HG03103 (cell line): ENCODE measurements around the gene GPRIN3.
"Not testable (repeated sequence)": the region's sequence is repeated elsewhere in the genome, so short reads cannot be mapped to it uniquely, and the experiment has no call there.

Experiments used
- ATAC-seq: cut with Tn5 transposase; IDR thresholded peaks from one replicate; pipeline ENCODE4 v1.9.1; 2021; ENCODE audit warnings: low read depth; ENCODE audit not compliant: unreplicated experiment

Gene GPRIN3

DNA sequence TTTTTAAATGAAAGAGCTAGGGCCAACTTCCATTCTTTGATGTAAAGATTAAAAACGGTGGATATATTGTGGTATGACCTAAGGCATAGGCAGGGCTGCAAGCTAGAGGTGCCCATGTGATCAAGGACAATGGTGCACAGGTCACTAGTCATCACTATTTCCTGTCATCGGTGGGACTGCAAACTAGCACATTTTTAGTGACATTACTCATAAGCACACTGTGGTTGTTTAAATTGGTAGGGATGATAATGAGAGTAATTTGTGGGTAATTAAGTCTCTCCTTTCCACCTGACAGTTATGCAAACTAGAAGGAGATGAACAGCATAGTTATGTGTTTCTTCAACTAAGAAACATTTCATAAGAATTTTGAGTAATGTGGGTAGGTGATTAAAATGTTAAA is 85.4 kb downstream of the GPRIN3 start:
- no peak for ATAC-seq

DNA sequence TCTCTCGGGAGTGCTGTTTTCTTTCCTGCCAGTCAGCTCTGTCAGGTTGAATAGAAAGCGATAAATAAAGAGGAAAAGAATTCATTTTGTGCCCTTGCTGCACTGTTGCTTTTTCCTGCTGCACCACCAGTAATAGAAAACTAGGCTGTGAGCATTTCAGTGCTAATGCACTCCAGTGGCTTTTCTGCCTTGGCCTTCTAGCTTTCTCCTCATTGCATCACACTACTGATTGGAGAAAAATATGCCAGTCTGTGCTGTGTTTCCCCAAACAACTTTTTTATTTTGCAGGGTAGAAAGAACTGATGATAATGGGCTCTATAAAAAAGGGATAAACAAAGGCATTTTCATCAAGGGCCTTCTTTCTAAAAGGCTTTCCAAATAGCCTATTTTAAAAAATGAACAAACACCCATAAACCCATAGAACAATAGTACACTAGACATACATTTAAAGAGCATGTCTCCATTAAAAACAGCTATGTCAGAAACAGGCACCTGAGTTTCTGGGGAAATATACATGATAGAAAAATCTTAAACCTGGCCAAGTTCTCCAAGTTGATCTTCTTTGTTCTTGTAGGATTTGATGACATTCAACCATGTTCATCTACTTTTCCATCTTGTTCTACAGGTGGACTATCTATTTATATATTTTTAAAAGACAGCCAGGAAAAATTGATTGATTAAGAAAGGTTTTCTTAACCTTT is 86.3 kb downstream of the GPRIN3 start:
- ATAC-seq = no peak

DNA sequence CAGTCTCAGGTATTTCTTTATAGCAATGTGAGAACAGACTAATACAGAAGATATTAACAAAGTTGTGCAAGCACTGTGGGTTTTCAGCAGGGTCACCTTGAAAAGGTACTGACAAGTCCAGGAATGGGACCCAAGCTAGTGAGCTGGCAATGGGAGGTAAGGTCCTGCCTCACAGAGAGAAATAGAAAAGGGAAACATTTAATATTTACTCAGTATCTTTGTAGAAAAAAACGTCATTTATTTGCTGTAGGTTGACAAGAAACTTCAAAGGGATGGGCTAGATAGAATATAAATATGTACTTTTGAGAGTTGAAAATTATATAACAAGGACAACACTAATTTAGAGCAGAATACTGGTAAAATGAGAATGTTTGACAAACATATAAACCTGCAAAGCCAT is 89.0 kb downstream of the GPRIN3 start:
- no peak for ATAC-seq

DNA sequence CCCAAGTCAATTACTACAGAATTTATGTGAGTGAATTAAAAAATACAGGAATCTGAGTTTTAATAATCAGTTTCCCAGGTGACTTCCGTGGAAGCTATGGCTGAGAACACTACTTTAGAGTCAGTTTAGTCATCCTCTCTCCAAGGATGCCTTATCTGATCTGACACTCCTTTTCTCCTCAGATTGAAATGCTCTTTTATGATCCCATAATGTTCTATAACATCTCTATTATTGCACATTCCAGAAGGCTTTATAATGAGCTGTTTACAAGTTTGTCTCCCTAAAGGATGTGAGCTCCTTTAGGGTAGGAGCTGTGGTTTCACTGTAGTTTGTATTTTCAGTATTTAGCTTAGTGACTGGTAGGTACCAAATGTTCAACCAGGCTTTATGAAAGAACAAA is 90.0 kb downstream of the GPRIN3 start:
- ATAC-seq = no peak

DNA sequence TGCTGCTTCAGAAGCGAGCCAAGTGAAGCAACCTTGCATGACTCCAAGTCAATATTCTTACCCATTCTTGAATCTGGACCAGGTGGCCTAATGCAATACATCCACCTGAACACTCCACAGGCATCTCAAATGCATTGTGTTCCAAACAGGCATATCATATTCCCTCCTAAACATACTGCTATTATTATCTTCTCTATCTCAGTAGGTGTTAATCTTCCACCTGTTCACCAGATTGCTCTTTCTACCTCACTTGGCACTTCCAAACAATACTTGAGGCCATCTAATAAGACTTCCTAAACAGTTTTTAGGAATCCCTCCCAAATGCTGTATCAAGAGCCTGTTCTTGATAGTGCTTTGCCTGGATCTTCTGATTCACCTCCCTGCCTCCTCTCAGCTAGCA is 90.7 kb downstream of the GPRIN3 start:
- ATAC-seq = no peak

DNA sequence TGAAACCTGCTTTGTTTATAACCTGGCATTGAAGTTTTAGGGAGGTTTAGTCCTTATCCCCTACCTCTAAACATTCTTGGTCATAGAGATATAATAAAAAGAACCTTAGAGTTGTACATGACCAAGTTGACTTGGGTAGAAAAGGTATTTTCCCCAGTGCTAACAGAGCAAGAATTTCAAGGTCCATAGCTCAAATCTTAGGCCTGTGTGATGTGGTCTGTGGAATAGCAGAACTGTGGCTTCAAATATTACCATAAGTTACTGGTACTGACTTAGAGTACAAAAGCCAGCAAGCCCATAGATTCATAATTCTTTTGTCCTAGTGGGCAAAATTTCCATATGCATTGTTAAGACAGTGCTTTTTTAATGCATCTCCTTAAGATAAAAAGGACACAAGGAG is 91.2 kb downstream of the GPRIN3 start:
- no peak for ATAC-seq

DNA sequence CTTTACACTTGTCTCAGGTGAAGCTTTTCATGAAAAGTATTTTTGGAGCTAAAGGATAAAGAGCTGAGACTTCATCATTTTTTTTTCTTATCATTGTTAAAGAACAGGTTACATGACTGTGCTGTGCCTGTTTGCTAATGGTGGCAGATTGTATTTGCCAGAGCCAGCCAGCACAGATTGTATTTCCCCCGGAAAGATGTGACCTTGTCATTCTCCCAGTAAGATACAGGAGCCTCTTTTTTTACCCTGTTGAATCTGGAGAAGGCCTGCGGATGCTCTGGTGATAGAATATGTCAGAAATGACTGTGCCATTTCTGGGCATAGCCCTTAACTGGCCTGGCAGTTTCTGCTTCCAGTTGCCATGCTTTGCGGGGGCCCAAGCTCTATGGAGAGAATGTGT is 91.9 kb downstream of the GPRIN3 start:
- ATAC-seq = no peak

DNA sequence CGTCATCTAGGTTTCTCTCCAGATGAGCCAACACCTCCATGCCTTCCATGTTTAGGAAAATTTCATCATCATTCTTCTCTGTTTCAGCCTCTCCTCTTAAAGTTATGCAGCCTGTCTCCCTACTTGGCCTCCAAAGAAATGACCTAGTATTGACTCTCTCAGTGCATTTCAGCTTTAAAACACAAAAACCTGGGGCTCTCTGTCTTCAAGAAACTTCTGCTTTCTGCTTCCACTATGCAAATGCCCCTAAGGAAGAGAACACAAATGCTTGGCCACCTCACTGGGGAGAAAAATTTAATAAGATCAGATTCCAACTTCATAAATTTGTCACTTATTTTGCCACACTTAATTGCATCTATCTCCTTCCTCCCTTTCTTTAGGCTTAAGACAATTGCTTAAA is 93.3 kb downstream of the GPRIN3 start:
- ATAC-seq = no peak

DNA sequence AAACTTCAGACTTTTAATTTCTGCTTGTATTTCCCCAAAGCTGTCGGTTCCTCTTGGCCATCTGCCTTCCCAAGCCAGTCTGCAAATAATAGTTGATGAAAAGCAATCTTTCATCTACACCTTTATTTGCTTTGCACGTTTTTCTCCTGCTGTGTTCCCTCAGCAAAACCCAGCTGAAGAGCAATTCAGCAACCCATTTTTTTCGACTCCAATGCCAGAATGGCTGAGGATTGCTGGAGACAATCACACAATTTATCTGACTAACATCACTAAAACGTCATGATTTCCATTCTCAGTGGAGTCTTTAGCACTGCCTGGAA is 94.3 kb downstream of the GPRIN3 start:
- no peak for ATAC-seq

DNA sequence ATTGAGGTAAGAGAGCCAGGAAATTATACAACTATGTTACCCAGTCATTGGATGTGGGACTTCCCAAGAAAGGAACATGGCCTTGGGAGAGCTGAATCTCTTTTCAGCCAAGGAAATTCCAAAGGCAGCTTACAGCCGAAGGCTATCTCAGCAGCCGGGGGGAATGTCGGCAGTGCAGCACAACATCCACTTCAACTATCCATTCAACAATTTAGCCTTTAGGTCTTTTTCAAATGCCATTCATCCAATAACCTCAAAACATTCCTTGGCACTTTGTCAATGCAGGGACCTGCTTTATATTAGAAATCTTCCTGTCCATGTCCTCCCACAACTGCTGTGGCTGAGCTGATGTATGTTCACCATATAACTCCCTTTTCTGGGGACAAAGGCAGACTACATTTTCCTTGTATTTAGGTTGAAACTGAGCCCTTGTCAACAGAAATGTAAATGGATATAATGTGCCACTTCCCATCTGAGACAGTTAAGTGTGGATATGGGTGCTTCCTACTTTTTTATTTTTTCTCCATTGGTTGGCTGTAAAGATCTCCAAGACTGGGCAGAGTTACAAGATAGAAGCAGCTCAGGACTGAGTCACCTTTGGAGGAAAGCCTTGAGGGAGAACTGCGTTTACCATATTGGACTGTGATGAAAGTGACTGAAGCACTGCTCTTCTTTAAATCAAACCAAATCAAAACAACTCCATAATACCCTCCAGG is 94.8 kb downstream of the GPRIN3 start:
- ATAC-seq = no peak

DNA sequence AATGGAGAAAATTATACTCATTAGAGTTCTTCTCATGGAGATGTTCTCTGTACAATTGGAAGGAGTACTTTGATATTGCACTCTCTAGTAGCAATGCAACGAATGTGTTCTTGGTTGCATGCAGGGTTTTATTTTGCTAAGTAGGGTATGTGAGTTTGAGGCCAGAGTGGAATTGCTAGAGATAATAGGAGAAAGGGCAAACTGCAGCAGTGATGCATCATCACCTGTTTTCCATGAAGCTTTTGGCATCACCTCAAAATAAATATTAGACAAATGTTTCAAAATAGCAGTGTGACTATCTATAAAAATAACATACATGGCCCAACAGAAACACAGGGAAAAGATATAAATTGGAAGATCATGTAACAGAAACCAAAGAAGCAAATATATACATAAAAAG is 103.0 kb downstream of the GPRIN3 start:
- no peak for ATAC-seq

DNA sequence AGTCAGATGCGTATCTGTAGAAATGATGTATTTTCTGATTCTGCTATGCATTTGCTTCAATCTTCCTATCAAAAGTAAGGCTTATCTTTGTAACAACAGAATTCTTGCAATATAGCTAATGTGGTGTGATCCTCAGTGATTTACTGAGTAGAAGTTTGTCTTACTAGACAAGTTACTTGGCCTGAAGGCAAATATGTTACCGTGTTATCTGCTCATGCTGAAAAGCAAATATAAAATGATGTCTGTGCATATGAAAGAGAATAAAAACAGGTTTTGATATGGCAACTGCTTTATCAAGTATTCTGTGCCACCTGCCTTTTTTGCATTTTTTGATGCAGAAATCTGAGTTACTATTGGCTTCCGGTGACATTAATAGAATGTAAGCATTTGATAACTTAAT is 103.7 kb downstream of the GPRIN3 start:
- ATAC-seq = no peak

DNA sequence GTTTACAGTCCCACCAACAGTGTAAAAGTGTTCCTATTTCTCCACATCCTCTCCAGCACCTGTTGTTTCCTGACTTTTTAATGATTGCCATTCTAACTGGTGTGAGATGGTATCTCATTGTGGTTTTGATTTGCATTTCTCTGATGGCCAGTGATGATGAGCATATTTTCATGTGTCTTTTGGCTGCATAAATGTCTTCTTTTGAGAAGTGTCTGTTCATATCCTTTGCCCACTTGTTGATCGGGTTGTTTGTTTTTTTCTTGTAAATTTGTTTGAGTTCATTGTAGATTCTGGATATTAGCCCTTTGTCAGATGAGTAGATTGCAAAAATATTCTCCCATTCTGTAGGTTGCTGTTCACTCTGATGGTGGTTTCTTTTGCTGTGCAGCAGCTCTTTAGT is 108.2 kb downstream of the GPRIN3 start:
- not testable (repeated sequence) for ATAC-seq

DNA sequence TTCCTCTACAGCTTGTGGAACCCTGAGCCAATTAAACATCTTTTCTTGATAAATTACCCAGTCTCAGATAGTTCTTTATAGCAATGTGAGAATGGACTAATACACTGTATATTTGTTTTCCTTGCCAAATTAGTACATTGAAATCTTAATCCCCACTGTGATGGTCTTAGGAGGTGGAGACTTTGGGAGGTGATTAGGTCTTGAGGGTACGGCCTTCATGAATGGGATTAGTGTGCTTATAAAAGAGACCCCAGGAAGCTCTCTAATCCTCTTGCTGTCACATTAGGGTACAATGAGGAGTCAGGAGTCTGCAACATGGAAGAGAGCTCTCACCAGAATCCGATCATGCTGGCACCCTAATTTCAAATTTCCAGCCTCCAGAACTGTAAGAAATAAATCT is 109.7 kb downstream of the GPRIN3 start:
- no peak for ATAC-seq

DNA sequence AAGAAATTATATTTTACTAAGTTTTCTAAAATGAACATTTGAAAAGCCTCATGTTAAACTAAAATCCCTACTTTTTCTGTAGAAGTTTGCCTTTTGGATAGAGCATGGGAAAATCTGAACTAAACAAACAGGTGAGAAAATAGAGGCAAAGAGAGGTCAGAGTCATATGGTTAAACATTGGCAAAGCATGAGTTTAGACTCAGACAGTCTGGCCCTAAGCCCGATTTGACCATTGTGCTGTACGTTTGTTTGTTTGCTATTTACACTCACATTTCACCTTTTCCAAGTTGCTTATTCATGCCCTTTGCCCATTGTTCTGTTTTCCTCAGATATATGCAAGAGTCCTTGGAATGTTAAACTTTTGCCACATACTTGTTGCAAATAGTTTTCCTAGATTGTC is 110.9 kb downstream of the GPRIN3 start:
- no peak for ATAC-seq

DNA sequence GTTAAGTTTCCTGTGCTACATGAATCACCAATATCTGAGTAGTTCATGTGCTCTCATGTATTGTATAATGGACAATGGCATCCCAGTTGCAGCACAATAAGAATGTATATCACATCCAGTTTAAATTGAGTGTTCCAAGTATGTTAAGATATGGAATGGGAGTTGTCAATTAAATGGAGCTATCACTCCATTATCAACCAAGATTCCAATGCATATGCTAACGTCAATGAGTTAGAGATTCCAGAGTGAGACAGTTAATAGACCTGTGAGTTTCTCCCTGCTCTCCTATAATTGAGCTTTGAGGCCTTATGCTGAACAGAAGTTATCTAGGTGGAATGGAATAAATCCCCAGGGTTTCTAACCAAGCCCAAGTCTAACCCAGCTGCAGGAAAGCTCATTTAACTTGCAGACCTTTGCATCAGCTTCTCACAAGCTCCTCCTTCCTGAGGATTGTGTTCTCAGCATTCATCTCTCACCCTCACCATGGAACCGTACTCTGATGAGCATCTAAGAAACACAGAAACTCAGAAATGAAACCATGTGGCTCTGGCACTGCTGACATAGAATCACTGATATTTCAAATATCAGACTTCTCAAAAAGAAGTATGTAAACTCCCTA is 111.4 kb downstream of the GPRIN3 start:
- no peak for ATAC-seq

DNA sequence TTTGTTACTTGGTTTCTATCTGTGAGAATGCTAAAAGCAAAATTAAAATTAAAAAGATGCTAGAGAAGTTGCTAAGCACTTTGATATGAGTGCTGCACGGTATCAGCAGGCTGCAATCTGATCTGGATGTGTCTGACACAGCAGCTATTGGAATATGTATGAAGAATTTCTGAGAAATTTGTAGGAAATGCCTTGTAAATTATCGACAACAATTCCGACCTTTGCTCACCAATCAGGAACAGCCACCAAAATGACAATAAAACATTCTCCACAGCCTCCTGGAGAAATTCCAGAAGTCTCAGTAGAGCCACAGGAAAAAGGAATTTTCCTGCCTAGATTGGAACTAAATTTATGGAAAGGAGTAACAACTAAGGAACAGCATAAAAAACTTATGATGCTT is 113.8 kb downstream of the GPRIN3 start:
- no peak for ATAC-seq
